CD14-positive monocyte (primary cell): ENCODE results near the gene PDGFA. TPM values are rescaled to one million over a fixed set of nuclear protein-coding genes. Genes with fewer than 3 reads are reported as not detected.
A peak's percentile ranks its signal among the peaks of the same experiment; 100 is the strongest.

Experiments used
- DNase-seq, 3 donors: peaks; one replicate each; pipeline ENCODE4 v3.0.0-alpha.2; 2011 to 2022
- H2AFZ ChIP-seq: 2 replicates; pipeline ENCODE4 v1.6.0; 2012; ENCODE audit warnings: mild to moderate bottlenecking, low read depth, low read length, inconsistent platforms; ENCODE audit not compliant: insufficient read depth, poor library complexity, severe bottlenecking
- H3K27ac ChIP-seq, 2 donors: 1 replicate in 1 of 2; 2 replicates in 1 of 2; pipeline ENCODE4 v1.5.1; 2012 to 2013; ENCODE audit warnings: low read length in 2 of 2, control low read depth in 1 of 2, inconsistent platforms in 1 of 2, low read depth in 1 of 2, mild to moderate bottlenecking in 1 of 2
- H3K27me3 ChIP-seq, 2 donors: one replicate each; pipeline versions ENCODE4 v1.6.0 to v1.6.1; 2011 to 2013; ENCODE audit warnings: low read length in 2 of 2; ENCODE audit not compliant: control insufficient read depth in 2 of 2, insufficient read depth in 2 of 2
- H3K36me3 ChIP-seq, 2 donors: replicated peaks in 1 of 2; 1 replicate in 1 of 2; 2 replicates in 1 of 2; pipeline versions ENCODE4 v1.5.1 to v1.6.1; 2012 to 2013; ENCODE audit warnings: low read length in 2 of 2, control low read depth in 1 of 2, inconsistent platforms in 1 of 2, mild to moderate bottlenecking in 1 of 2; ENCODE audit not compliant: insufficient read depth in 2 of 2, control insufficient read depth in 1 of 2
- H3K4me1 ChIP-seq, 2 donors: 1 replicate in 1 of 2; 2 replicates in 1 of 2; pipeline versions ENCODE4 v1.5.1 to v1.6.1; 2012 to 2013; ENCODE audit warnings: low read length in 2 of 2, control low read depth in 1 of 2, inconsistent platforms in 1 of 2, mild to moderate bottlenecking in 1 of 2, moderate library complexity in 1 of 2; ENCODE audit not compliant: insufficient read depth in 2 of 2, control insufficient read depth in 1 of 2
- H3K4me2 ChIP-seq: replicated peaks from 2 replicates; pipeline ENCODE3; 2012; ENCODE audit warnings: low read length, moderate library complexity, mild to moderate bottlenecking; ENCODE audit not compliant: poor library complexity, severe bottlenecking; ENCODE audit errors: extremely low read depth
- H3K4me3 ChIP-seq, 3 experiments: fragments of 200-600 bp in 1 of 3; sonication (generic) in 1 of 3; replicated peaks in 1 of 3; 1 replicate in 2 of 3; 2 replicates in 1 of 3; pipeline ENCODE4 v1.5.1; 2011 to 2013; ENCODE audit warnings: low read length in 3 of 3, mild to moderate bottlenecking in 3 of 3, control low read depth in 2 of 3, low read depth in 2 of 3, inconsistent platforms in 1 of 3, moderate library complexity in 1 of 3
- H3K79me2 ChIP-seq: 2 replicates; pipeline ENCODE4 v1.6.0; 2012; ENCODE audit warnings: mild to moderate bottlenecking, control low read depth, inconsistent platforms, low read length, moderate library complexity; ENCODE audit not compliant: insufficient read depth
- H3K9ac ChIP-seq: 2 replicates; pipeline ENCODE4 v1.6.0; 2017; ENCODE audit warnings: low read length, mild to moderate bottlenecking; ENCODE audit not compliant: insufficient read depth, poor library complexity, severe bottlenecking
- H3K9me3 ChIP-seq, 2 donors: replicated peaks in 1 of 2; 1 replicate in 1 of 2; 2 replicates in 1 of 2; pipeline versions ENCODE4 v1.5.1 to v1.6.1; 2012 to 2013; ENCODE audit warnings: low read length in 2 of 2, control low read depth in 1 of 2; ENCODE audit not compliant: control insufficient read depth in 1 of 2, insufficient read depth in 1 of 2
- H4K20me1 ChIP-seq: 2 replicates; pipeline ENCODE4 v1.6.0; 2012; ENCODE audit warnings: mild to moderate bottlenecking, low read length, control low read depth, moderate library complexity; ENCODE audit not compliant: insufficient read depth
- H3K27ac Mint-ChIP-seq, 7 donors: one replicate each; pipeline ENCODE4 v1.8.0; 2020; ENCODE audit warnings: mild to moderate bottlenecking in 7 of 7, mixed read lengths in 7 of 7, moderate library complexity in 6 of 7, inconsistent platforms in 2 of 7
- H3K27me3 Mint-ChIP-seq, 3 donors: one replicate each; pipeline ENCODE4 v1.8.0; 2021 to 2022; ENCODE audit warnings: low read depth in 3 of 3, mild to moderate bottlenecking in 3 of 3, mixed read lengths in 3 of 3, moderate library complexity in 3 of 3, inconsistent platforms in 1 of 3
- H3K36me3 Mint-ChIP-seq, 2 donors: one replicate each; pipeline ENCODE4 v1.8.0; 2020; ENCODE audit warnings: mixed read lengths in 2 of 2, inconsistent platforms in 1 of 2, mild to moderate bottlenecking in 1 of 2
- H3K4me1 Mint-ChIP-seq: one replicate; pipeline ENCODE4 v1.8.0; 2020; ENCODE audit warnings: mild to moderate bottlenecking, mixed read lengths
- H3K4me3 Mint-ChIP-seq, 2 donors: one replicate each; pipeline ENCODE4 v1.8.0; 2020; ENCODE audit warnings: mild to moderate bottlenecking in 2 of 2, mixed read lengths in 2 of 2, moderate library complexity in 1 of 2
- H3K9me3 Mint-ChIP-seq, 7 donors: one replicate each; pipeline ENCODE4 v1.8.0; 2020 to 2022; ENCODE audit warnings: mixed read lengths in 7 of 7, mild to moderate bottlenecking in 6 of 7, moderate library complexity in 6 of 7, inconsistent platforms in 2 of 7
- CTCF ChIP-seq: fragments of 200-600 bp; IDR thresholded peaks from one replicate; pipeline ENCODE4 v1.8.0; 2022; ENCODE audit warnings: antibody characterized with exemption, mild to moderate bottlenecking
- WGBS: methylation state at CpG from one replicate; pipeline ENCODE4 v1.1.5; 2013; ENCODE audit warnings: missing lambda C conversion rate; ENCODE audit not compliant: insufficient coverage; 5-methylcytosine and 5-hydroxymethylcytosine counted together
- intact Hi-C, 2 donors: fragments of 100-400 bp; cut with micrococcal nuclease; formaldehyde crosslinking; loops; one replicate each; pipeline versions ENCODE4 v1.15.0 to v1.15.1; 2023
- polyA plus RNA-seq, 3 donors: library from polyadenylated mRNA; depleted of rRNA in 1 of 3; unstranded in 2 of 3; stranded (reverse) in 1 of 3; fragments of 300-500 nt in 2 of 3; fragments of >200 nt in 1 of 3; fragmentation: Illumina TruSeq in 2 of 3; gene quantifications; 1 replicate in 2 of 3; 2 replicates in 1 of 3; pipeline ENCODE4 v1.2.3, GENCODE V29; 2012 to 2021

PDGFA gene
- polyA plus RNA-seq, 3 donors: 0.29 TPM; not detected in 2

GRCh38 chr7:471191-471865 lies 48.3 kb downstream of the PDGFA start:
- no peak overlapping the region for H3K4me3 ChIP-seq
- Mint-ChIP-seq H3K4me3 (no peak overlapping the region), H3K27me3 (peaks cover 4 to 18% (median 12%) of the 10 kb centered on the region in 3 donors), H3K36me3 (peaks cover 6 to 14% of the 10 kb centered on the region in 2 donors), H3K27ac (peak overlapping the region in 1 of 7 donors; percentile 25), H3K4me1 (peaks cover 18% of the 10 kb centered on the region), H3K9me3 (peaks cover 35 to 51% (median 39%) of the 10 kb centered on the region in 7 donors)
- WGBS: 96% methylated on average over 15 of the region's 21 CpGs
- no peak for TF ChIP-seq CTCF
- no peak for DNase-seq
- intact Hi-C loops: no loop called here
- H3K9ac ChIP-seq: no peak overlapping the region
- H3K4me1 ChIP-seq: peaks cover 15% of the 10 kb centered on the region in 2 donors
- H3K36me3 ChIP-seq: no peaks in the 10 kb centered on the region
- no peaks in the 10 kb centered on the region for H4K20me1 ChIP-seq
- H3K27ac ChIP-seq: no peak overlapping the region
- no peak overlapping the region for H3K4me2 ChIP-seq
- H2AFZ ChIP-seq: peak overlapping the region; percentile 41
- H3K27me3 ChIP-seq: no peaks in the 10 kb centered on the region
- no peaks in the 10 kb centered on the region for H3K79me2 ChIP-seq
- H3K9me3 ChIP-seq: peaks cover 26 to 53% of the 10 kb centered on the region in 2 donors

GRCh38 chr7:469563-469961 lies 50.1 kb downstream of the PDGFA start:
- TF ChIP-seq CTCF: no peak
- intact Hi-C loops: loop anchor here in 1 of 2 donors (2.0 kb wide), 1 partner anchor 135 kb away; no protein-coding TSS in a partner anchor
- no peak overlapping the region for H2AFZ ChIP-seq
- peaks cover 4 to 16% (median 9%) of the 10 kb centered on the region in 3 donors for H3K27me3 Mint-ChIP-seq
- H3K4me1 Mint-ChIP-seq: peaks cover 18% of the 10 kb centered on the region
- DNase-seq: no peak
- no peaks in the 10 kb centered on the region for H4K20me1 ChIP-seq
- no peaks in the 10 kb centered on the region for H3K27me3 ChIP-seq
- peak overlapping the region in 6 of 7 donors; percentile 96 to 100 (median 98) for H3K27ac Mint-ChIP-seq
- peaks cover 22 to 47% of the 10 kb centered on the region in 2 donors for H3K9me3 ChIP-seq
- H3K4me2 ChIP-seq: no peak overlapping the region
- H3K36me3 ChIP-seq: no peaks in the 10 kb centered on the region
- peaks cover 6 to 14% of the 10 kb centered on the region in 2 donors for H3K36me3 Mint-ChIP-seq
- H3K79me2 ChIP-seq: no peaks in the 10 kb centered on the region
- H3K4me1 ChIP-seq: peaks cover 15% of the 10 kb centered on the region in 2 donors
- peaks cover 31 to 47% (median 35%) of the 10 kb centered on the region in 7 donors for H3K9me3 Mint-ChIP-seq
- WGBS: 97% methylated on average over 13 of the region's 17 CpGs
- peak overlapping the region; percentile 80 to 86 for H3K27ac ChIP-seq
- H3K4me3 ChIP-seq: no peak overlapping the region
- no peak overlapping the region for H3K4me3 Mint-ChIP-seq
- no peak overlapping the region for H3K9ac ChIP-seq
